ENCODE results near the gene CEMIP. TPM values are rescaled to one million over a fixed set of nuclear protein-coding genes. Genes with fewer than 3 reads are reported as not detected.

CEMIP gene
- total and polyA plus RNA-seq, 2 of the 8 experiments (the other 6 are each of a cell fraction or from before 2014, with no cell fraction given): 0.11 to 0.60 TPM

GRCh38 chr15:80937718-80938117 is 158.5 kb downstream of the CEMIP start (continued):
- TF ChIP-seq CHD7 (IDR thresholded peaks at IDR 0.05; ENCODE audit: insufficient replicate concordance, low read length) (no peak), RAD21 (IDR thresholded peaks at IDR 0.05 in 1 of 2, conservative IDR thresholded peaks at IDR 0.05 in 1 of 2; ENCODE audit: low read depth in 2 of 2, low read length in 2 of 2) (no peak), CBX5 (IDR thresholded peaks at IDR 0.05; ENCODE audit: low read depth, low read length) (no peak), ASH2L (IDR thresholded peaks at IDR 0.05; ENCODE audit: low read length) (no peak), CBX8 (IDR thresholded peaks at IDR 0.05; ENCODE audit: borderline replicate concordance, low read depth, low read length) (no peak), SIX5 (IDR thresholded peaks at IDR 0.05; ENCODE audit: low read depth, low read length) (no peak)
- TF ChIP-seq, protein P1, sequence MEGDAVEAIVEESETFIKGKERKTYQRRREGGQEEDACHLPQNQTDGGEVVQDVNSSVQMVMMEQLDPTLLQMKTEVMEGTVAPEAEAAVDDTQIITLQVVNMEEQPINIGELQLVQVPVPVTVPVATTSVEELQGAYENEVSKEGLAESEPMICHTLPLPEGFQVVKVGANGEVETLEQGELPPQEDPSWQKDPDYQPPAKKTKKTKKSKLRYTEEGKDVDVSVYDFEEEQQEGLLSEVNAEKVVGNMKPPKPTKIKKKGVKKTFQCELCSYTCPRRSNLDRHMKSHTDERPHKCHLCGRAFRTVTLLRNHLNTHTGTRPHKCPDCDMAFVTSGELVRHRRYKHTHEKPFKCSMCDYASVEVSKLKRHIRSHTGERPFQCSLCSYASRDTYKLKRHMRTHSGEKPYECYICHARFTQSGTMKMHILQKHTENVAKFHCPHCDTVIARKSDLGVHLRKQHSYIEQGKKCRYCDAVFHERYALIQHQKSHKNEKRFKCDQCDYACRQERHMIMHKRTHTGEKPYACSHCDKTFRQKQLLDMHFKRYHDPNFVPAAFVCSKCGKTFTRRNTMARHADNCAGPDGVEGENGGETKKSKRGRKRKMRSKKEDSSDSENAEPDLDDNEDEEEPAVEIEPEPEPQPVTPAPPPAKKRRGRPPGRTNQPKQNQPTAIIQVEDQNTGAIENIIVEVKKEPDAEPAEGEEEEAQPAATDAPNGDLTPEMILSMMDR (IDR thresholded peaks at IDR 0.05; ENCODE audit: control extremely low read depth in 1 of 3, insufficient read depth in 1 of 3, low read depth in 1 of 3, low read length in 3 of 3): no peak
- TF ChIP-seq, protein P2, sequence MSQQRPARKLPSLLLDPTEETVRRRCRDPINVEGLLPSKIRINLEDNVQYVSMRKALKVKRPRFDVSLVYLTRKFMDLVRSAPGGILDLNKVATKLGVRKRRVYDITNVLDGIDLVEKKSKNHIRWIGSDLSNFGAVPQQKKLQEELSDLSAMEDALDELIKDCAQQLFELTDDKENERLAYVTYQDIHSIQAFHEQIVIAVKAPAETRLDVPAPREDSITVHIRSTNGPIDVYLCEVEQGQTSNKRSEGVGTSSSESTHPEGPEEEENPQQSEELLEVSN (IDR thresholded peaks at IDR 0.05): no peak
